GM06990 (cell line): ENCODE results near the gene MTA1.
A peak's percentile ranks its signal among the peaks of the same experiment; 100 is the strongest.

Experiments used
- DNase-seq: peaks from one replicate; pipeline ENCODE4 v3.0.0-alpha.2; 2011; ENCODE audit not compliant: insufficient read length; ENCODE audit errors: extremely low read depth
- H3K27me3 ChIP-seq: replicated peaks from 2 replicates; pipeline ENCODE4 v1.6.0; 2011; ENCODE audit warnings: low read length; ENCODE audit not compliant: control insufficient read depth, insufficient read depth
- H3K36me3 ChIP-seq: 2 replicates; pipeline ENCODE4 v1.5.1; 2011; ENCODE audit warnings: low read length; ENCODE audit not compliant: control insufficient read depth, insufficient read depth
- H3K4me3 ChIP-seq: replicated peaks from 2 replicates; pipeline ENCODE4 v1.5.1; 2011; ENCODE audit warnings: low read depth, mild to moderate bottlenecking, control low read depth, low read length
- TF ChIP-seq, protein P1 (sequence below): IDR thresholded peaks from 2 replicates; pipeline ENCODE4 v1.5.1; 2011; ENCODE audit warnings: low read length, control low read depth, mild to moderate bottlenecking, inconsistent platforms; ENCODE audit not compliant: insufficient read depth, poor library complexity, severe bottlenecking

Gene MTA1

DNA sequence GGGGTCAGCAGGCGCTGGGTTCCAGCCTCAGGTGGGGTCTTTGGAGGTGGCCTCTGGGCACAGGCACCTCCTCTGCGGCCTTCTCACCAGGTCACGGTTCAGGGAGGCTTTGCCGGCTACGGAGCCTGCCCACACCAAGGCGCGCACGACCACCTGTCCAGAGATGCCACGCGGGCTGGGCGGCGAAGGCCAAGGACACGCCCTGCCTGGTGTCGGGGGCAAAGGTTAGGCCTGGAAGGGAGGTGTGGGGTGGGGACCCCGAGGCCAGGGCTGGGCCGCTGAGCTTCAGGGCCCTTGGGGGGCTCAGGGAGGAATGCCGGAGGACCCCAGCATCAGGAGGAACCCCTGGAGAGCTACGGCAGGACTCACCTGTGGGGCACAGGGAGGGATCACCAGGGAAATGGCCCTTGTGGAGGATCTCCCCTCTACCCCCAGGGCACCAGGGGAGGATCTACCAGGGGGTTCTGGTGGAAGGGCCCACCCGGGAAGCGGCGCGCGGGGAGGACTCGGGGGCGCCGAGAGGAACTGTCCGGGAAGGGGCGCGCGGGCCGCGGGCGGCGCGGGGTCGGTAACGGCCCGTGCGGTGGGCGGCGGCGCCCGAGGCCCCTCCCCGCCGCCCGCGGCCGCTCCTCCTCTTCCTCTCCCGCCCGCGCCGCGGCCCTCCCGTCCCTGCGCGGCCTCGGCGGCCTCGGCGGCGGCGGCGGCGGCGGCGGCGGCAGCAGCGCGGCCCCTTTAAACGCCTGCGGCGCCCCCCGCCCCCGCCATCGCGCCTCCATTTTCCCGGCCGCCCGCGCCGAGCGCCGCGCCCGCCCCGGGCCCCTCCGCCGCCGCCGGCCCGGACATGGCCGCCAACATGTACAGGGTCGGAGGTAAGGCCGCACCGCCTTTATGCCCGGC lies at the start of gene MTA1:
TSS of gene MTA1 (plus strand) at position 633 of the 897 bp plus-strand sequence. CDS start at position 842, 209 bp downstream.
- Histone ChIP-seq H3K36me3 (no peaks in the 10 kb centered on the region), H3K4me3 (peak within 1 kb of the TSS; percentile 94), H3K27me3 (no peaks in the 10 kb centered on the region)
- peak; percentile 58 for DNase-seq
- TF ChIP-seq, protein P1, sequence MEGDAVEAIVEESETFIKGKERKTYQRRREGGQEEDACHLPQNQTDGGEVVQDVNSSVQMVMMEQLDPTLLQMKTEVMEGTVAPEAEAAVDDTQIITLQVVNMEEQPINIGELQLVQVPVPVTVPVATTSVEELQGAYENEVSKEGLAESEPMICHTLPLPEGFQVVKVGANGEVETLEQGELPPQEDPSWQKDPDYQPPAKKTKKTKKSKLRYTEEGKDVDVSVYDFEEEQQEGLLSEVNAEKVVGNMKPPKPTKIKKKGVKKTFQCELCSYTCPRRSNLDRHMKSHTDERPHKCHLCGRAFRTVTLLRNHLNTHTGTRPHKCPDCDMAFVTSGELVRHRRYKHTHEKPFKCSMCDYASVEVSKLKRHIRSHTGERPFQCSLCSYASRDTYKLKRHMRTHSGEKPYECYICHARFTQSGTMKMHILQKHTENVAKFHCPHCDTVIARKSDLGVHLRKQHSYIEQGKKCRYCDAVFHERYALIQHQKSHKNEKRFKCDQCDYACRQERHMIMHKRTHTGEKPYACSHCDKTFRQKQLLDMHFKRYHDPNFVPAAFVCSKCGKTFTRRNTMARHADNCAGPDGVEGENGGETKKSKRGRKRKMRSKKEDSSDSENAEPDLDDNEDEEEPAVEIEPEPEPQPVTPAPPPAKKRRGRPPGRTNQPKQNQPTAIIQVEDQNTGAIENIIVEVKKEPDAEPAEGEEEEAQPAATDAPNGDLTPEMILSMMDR, result no peak

DNA sequence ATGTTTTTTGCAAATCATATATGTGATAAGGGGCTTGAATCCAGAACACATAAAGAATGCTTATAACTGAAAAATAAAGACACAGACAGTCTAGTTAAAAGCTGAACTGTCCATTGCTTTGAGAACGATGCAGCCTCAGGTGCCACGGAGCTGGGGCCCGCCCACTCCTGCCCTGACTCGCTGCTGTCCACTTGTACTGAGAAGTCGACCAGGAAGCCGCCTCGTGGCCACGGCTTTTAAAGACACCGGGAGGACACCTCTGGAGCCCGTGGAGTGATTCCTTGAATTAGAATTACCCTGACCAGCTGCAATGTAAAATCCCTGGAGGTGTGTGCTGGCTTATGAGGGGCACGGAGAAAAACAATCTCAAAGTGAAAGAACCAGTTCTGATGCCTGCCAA lies 45.2 kb upstream of the MTA1 start:
- H3K36me3 ChIP-seq, result no peaks in the 10 kb centered on the region
- DNase-seq, result no peak
- TF ChIP-seq, protein P1, result no peak
- no peaks in the 10 kb centered on the region for H3K27me3 ChIP-seq
- no peak overlapping the region for H3K4me3 ChIP-seq

DNA sequence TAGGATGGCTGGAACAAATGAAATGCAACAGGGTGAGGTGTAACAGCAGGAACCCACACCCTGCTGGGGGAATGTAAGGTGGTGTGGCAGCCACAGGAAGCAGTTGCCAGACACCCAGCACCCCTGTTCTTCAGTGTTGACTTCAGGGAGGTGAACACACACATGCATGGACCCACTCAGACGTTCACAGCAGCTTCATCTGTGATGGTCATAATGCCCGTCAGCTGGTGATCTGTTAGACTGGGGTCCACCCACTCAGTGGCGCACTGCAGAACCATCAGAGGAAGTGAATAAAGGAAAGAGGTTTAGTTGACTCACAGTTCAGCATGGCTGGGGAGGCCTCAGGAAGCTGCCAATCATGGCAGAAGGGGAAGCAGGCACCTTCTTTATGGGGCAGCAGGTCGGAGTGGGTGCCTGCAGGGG lies 44.0 kb upstream of the MTA1 start:
- DNase-seq, result no peak
- H3K36me3 ChIP-seq, result no peaks in the 10 kb centered on the region
- H3K4me3 ChIP-seq, result no peak overlapping the region
- H3K27me3 ChIP-seq, result no peaks in the 10 kb centered on the region
- TF ChIP-seq, protein P1, result no peak

DNA sequence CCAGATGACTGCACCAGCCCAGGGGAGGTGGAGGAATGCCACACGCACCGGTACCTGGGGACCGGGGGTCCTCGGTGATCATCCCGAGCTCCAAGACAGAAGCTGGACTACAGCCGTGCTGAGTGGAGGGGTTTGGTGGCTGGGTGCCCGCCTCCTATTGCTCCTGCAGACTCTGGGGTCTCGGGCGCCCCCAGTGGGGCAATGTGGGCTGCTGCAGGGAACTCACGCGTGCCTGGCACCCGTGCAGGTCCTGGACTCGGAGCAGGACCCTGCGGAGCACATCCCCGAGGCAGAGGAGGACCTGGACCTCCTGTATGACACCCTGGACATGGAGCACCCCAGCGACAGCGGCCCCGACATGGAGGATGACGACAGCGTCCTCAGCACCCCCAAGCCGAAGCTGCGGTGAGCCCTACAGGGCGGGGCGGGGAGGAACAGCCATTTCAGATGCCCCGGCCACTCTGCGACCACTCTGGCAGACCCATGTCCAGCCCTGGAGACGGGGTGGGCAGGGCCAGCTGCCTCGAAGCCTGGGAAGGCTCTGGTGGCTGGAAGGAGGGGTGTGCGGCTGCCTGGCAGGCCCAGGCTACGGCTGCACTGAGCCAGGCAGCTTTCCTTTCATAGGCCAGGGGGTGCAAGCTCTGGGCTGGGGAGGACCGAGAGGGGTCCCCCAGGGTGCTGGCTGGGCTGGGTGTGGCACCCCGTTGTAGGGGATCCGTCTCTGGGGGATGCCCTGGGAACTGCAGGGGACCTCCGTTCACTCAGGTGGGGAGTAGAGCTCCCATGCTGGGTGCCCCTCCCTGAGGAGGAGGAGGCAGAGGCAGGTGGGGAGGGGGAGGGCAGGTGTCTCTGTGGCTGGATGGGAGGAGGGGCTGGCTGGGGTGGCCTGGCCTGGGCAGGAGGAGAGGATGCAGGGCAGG lies 42.8 kb upstream of the MTA1 start:
- Histone ChIP-seq H3K27me3 (no peaks in the 10 kb centered on the region), H3K36me3 (no peaks in the 10 kb centered on the region), H3K4me3 (no peak overlapping the region)
- no peak for DNase-seq
- TF ChIP-seq, protein P1, result no peak

DNA sequence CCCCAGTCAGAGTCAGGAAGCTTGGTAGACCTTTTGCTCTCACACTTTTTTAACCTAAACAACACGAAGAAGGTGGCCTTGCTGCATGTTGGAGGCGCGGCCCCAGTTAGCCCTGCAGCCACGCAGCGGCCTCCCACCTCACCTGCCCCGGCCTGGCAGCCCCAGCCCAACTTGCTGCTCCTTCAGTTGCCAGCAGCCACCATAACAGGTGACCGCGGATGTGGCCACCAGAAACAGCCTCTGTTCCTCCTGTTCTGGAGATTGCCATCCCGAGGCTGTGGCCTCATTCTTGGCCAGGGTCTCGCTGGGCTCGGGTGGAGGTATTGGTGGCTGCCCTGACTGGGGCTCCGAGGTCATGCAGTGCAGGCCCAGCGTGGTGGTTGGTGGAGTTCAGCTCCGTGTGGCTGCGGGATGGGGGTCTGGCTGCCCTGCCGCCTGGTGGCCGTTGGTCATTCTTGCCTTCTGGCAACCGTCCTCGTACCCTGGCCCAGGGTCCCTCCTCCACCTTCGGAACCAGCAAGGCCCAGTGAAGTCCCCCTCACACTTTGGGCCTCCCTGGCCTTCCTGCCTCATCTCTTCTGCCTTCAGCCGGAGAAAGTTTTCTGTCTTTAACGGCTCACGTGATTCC lies 42.0 kb upstream of the MTA1 start:
- DNase-seq, result no peak
- TF ChIP-seq, protein P1, result no peak
- H3K27me3 ChIP-seq, result no peaks in the 10 kb centered on the region
- H3K36me3 ChIP-seq, result no peaks in the 10 kb centered on the region
- no peak overlapping the region for H3K4me3 ChIP-seq
